ENCODE measurements around the gene PPP1R14B.

Gene PPP1R14B

GRCh38 chr11:64232182-64232966, 14.4 kb downstream of the PPP1R14B start:
- in situ Hi-C loops (cut with MboI; ENCODE audit: low sequenced_read_pairs), result no loop called here

- in situ Hi-C loops (cut with MboI; ENCODE audit: low sequenced_read_pairs), result no loop called here
These were observed 15.2 kb downstream of the PPP1R14B start for GRCh38 chr11:64231546-64231945.

GRCh38 chr11:64230985-64231365, 15.8 kb downstream of the PPP1R14B start:
- in situ Hi-C loops (cut with MboI; ENCODE audit: low sequenced_read_pairs), result no loop called here

- in situ Hi-C loops (cut with MboI; ENCODE audit: low sequenced_read_pairs), result no loop called here
These were observed 16.4 kb downstream of the PPP1R14B start, which contains the start of gene DNAJC4 for GRCh38 chr11:64230171-64230984. TSS of gene DNAJC4 (plus strand) at chr11:64230548. CDS start at chr11:64230855, 307 bp downstream.

GRCh38 chr11:64229744-64230170, 17.0 kb downstream of the PPP1R14B start:
- in situ Hi-C loops (cut with MboI; ENCODE audit: low sequenced_read_pairs), result no loop called here

- in situ Hi-C loops (cut with MboI; ENCODE audit: low sequenced_read_pairs), result no loop called here
These were observed 17.5 kb downstream of the PPP1R14B start for GRCh38 chr11:64229090-64229743.

GRCh38 chr11:64227405-64227956, 19.3 kb downstream of the PPP1R14B start:
- in situ Hi-C loops (cut with MboI; ENCODE audit: low sequenced_read_pairs), result no loop called here

- in situ Hi-C loops (cut with MboI; ENCODE audit: low sequenced_read_pairs), result no loop called here
These were observed 20.2 kb downstream of the PPP1R14B start for GRCh38 chr11:64226507-64227051.

GRCh38 chr11:64225608-64226506, 20.9 kb downstream of the PPP1R14B start, which contains the start of the genes NUDT22 and TRPT1:
TSS of gene NUDT22 (plus strand) at chr11:64226274. CDS start at chr11:64226653, 379 bp downstream.
TSS of gene TRPT1 (minus strand) at chr11:64226186. CDS start at chr11:64225860, 326 bp downstream.
- in situ Hi-C loops (cut with MboI; ENCODE audit: low sequenced_read_pairs), result no loop called here

GRCh38 chr11:64224891-64225607, 21.7 kb downstream of the PPP1R14B start:
- in situ Hi-C loops (cut with MboI; ENCODE audit: low sequenced_read_pairs), result no loop called here

- in situ Hi-C loops (cut with MboI; ENCODE audit: low sequenced_read_pairs), result no loop called here
These were observed 22.4 kb downstream of the PPP1R14B start for GRCh38 chr11:64224151-64224890.

GRCh38 chr11:64223001-64223651, 23.6 kb downstream of the PPP1R14B start:
- in situ Hi-C loops (cut with MboI; ENCODE audit: low sequenced_read_pairs), result no loop called here

- in situ Hi-C loops (cut with MboI; ENCODE audit: low sequenced_read_pairs), result no loop called here
These were observed 24.1 kb downstream of the PPP1R14B start for GRCh38 chr11:64222651-64223000.

GRCh38 chr11:64220798-64221197, 25.9 kb downstream of the PPP1R14B start:
- in situ Hi-C loops (cut with MboI; ENCODE audit: low sequenced_read_pairs), result no loop called here

GRCh38 chr11:64220271-64220670, 26.5 kb downstream of the PPP1R14B start:
- in situ Hi-C loops (cut with MboI; ENCODE audit: low sequenced_read_pairs), result no loop called here

- in situ Hi-C loops (cut with MboI; ENCODE audit: low sequenced_read_pairs), result no loop called here
These were observed 27.0 kb downstream of the PPP1R14B start for GRCh38 chr11:64219755-64220154.

GRCh38 chr11:64219354-64219684, 27.4 kb downstream of the PPP1R14B start:
- in situ Hi-C loops (cut with MboI; ENCODE audit: low sequenced_read_pairs), result no loop called here

Measured in HL-60/S4 (cell line).